ENCODE results near the gene FGD2.
"Not testable (repeated sequence)": the region's sequence is repeated elsewhere in the genome, so short reads cannot be mapped to it uniquely, and the experiment has no call there.

- TF ChIP-seq CTCF (IDR thresholded peaks at IDR 0.05); EZH2 (IDR thresholded peaks at IDR 0.05; ENCODE audit: borderline replicate concordance, insufficient read depth, low read depth, low read length, poor library complexity, severe bottlenecking): not testable (repeated sequence)
These were observed 15.1 kb upstream of the FGD2 start for GRCh38 chr6:36990401-36990800.
